ENCODE measurements around the gene CACNA1E.

CACNA1E gene

DNA sequence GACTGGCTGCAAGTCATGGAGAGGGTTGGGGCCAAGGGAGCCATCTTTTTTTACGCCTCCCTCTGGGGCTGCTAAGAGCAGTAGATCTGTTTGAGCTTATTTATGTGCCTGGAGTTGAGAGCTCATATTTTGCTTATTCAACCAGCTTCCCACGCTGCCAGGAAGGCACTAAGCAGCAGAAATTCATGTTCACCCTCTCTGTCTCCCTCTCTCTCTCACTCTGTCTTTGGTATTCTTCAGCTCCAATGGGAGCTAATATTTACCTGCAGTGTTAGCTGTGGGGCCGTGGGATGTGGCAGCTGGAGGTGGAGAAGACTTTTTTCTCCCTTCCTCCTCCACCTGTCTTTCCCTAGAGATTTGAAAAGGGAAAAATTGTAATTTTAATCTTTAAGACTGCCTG is 26.8 kb upstream of the CACNA1E start:
- Histone ChIP-seq H3K4me1 (ENCODE audit: control insufficient read depth, low read depth, low read length) (no peaks in the 10 kb centered on the region), H3K4me3 (ENCODE audit: low read length) (no peak overlapping the region), H3K9ac (ENCODE audit: low read length) (no peak overlapping the region), H3K9me3 (ENCODE audit: control insufficient read depth, low read depth, low read length) (no peaks in the 10 kb centered on the region), H3K36me3 (ENCODE audit: control insufficient read depth, low read depth, low read length) (no peaks in the 10 kb centered on the region), H3K27ac (ENCODE audit: low read length) (no peak overlapping the region), H3K27me3 (ENCODE audit: control insufficient read depth, insufficient read depth, low read length) (no peaks in the 10 kb centered on the region)

DNA sequence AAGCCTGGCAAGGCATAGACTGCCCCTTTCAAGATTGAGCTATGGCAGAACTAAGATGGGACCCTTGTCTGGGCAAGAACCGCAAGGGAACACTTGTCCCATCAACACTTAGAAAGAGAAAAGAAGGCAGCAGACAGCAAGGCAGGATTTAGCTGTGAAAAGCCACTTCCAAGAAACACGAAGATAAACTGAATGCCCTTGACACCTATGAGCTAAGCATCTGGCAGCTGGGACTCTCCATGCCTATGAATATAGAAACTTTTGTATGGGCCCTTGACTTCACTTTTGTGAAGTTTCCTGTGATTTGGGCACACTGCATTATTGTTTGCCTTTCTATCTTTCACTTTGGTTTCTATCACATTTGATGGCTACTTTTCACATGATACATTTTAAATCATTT is 24.9 kb upstream of the CACNA1E start:
- Histone ChIP-seq H3K27me3 (ENCODE audit: control insufficient read depth, insufficient read depth, low read length) (no peaks in the 10 kb centered on the region), H3K36me3 (ENCODE audit: control insufficient read depth, low read depth, low read length) (no peaks in the 10 kb centered on the region), H3K9ac (ENCODE audit: low read length) (no peak overlapping the region), H3K27ac (ENCODE audit: low read length) (no peak overlapping the region), H3K9me3 (ENCODE audit: control insufficient read depth, low read depth, low read length) (no peaks in the 10 kb centered on the region), H3K4me1 (ENCODE audit: control insufficient read depth, low read depth, low read length) (no peaks in the 10 kb centered on the region), H3K4me3 (ENCODE audit: low read length) (no peak overlapping the region)

DNA sequence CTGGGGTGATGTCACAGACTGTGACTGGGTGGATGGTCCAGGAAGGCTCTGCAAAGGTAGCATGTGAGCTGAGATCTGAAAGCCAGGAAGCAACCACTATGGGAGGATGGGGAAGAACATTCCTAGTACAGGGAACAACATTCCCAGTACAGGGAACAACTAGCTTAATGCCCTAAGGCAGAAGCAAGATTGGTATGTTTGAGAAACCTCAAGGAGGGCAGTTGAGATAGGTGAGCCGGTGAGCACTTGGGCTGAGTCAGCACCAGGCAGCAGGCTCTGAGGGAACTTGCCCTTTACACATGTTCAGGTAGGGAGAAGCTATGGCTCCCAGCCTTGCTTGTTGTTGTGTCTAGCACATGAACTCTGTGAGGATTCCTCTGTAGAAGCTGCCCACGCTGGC is 24.2 kb upstream of the CACNA1E start:
- H3K36me3 ChIP-seq (ENCODE audit: control insufficient read depth, low read depth, low read length) = no peaks in the 10 kb centered on the region
- no peak overlapping the region for H3K27ac ChIP-seq (ENCODE audit: low read length)
- no peaks in the 10 kb centered on the region for H3K9me3 ChIP-seq (ENCODE audit: control insufficient read depth, low read depth, low read length)
- no peak overlapping the region for H3K9ac ChIP-seq (ENCODE audit: low read length)
- no peak overlapping the region for H3K4me3 ChIP-seq (ENCODE audit: low read length)
- no peaks in the 10 kb centered on the region for H3K27me3 ChIP-seq (ENCODE audit: control insufficient read depth, insufficient read depth, low read length)
- H3K4me1 ChIP-seq (ENCODE audit: control insufficient read depth, low read depth, low read length) = no peaks in the 10 kb centered on the region

DNA sequence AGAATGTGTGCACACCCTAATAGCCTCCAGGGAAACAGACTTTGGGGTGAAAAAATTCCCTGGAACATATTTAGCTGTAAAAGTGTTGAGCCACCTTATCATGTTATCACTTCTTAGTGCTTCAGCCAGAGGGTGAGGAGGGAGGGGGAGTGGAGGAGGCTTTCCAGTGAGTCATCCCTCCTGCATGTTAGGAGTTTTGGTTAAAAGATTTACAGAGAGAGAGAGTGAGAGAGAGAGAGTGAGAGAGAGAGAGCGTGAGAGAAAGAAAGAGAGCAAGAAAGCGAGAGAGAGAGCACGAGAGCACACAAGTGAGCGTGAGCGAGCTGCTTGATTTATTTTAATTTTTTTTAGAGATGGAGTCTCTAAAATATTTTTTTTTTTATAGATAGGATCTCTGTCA is 13.5 kb upstream of the CACNA1E start:
- Histone ChIP-seq H3K9ac (ENCODE audit: low read length) (no peak overlapping the region), H3K36me3 (ENCODE audit: control insufficient read depth, low read depth, low read length) (no peaks in the 10 kb centered on the region), H3K4me3 (ENCODE audit: low read length) (no peak overlapping the region), H3K27ac (ENCODE audit: low read length) (no peak overlapping the region), H3K9me3 (ENCODE audit: control insufficient read depth, low read depth, low read length) (no peaks in the 10 kb centered on the region), H3K4me1 (ENCODE audit: control insufficient read depth, low read depth, low read length) (no peaks in the 10 kb centered on the region), H3K27me3 (ENCODE audit: control insufficient read depth, insufficient read depth, low read length) (no peaks in the 10 kb centered on the region)

DNA sequence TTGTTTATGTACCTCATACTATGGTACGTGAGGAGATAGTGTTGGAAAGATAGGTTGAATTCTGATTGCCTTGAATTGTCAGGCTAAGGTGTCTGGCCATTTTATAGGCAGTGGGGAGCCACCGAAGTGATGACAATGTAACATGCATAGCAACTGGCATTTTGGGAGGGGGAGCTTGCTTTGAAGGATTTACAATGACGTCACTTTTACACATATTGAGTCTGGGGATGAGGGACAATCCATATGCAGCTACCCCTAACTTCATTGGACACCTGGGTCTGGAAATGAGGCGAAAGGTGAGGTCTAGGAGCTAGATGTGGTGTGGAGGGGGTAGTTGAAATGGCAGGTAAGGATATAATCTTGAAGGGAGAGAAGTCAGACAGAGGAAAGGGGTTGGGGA is 7.7 kb upstream of the CACNA1E start:
- no peak overlapping the region for H3K27ac ChIP-seq (ENCODE audit: low read length)
- H3K9ac ChIP-seq (ENCODE audit: low read length) = no peak overlapping the region
- no peaks in the 10 kb centered on the region for H3K36me3 ChIP-seq (ENCODE audit: control insufficient read depth, low read depth, low read length)
- peaks cover 7% of the 10 kb centered on the region for H3K4me1 ChIP-seq (ENCODE audit: control insufficient read depth, low read depth, low read length)
- no peaks in the 10 kb centered on the region for H3K9me3 ChIP-seq (ENCODE audit: control insufficient read depth, low read depth, low read length)
- no peak overlapping the region for H3K4me3 ChIP-seq (ENCODE audit: low read length)
- no peaks in the 10 kb centered on the region for H3K27me3 ChIP-seq (ENCODE audit: control insufficient read depth, insufficient read depth, low read length)

DNA sequence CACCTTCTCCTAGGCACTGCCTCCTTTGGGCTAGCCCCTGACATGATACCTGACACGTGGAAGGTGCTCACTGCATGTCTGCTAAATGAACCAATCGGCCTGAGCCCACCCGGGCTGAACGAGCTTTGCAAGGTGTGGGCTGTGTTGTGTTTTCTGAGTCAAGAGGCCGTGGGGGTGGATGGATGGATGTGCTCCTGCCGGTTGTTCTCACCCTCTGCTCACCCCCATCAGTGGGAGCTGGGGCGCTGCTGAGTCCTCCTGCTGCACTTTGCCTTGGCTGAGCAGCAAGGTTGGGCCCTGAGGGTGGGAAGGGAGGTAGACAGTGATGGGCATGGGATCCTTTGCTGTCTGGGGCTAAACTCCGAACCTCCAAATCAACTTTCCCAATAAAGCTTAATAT is 6.7 kb upstream of the CACNA1E start:
- Histone ChIP-seq H3K27ac (ENCODE audit: low read length) (no peak overlapping the region), H3K4me1 (ENCODE audit: control insufficient read depth, low read depth, low read length) (peaks cover 7% of the 10 kb centered on the region), H3K9me3 (ENCODE audit: control insufficient read depth, low read depth, low read length) (no peaks in the 10 kb centered on the region), H3K36me3 (ENCODE audit: control insufficient read depth, low read depth, low read length) (no peaks in the 10 kb centered on the region), H3K4me3 (ENCODE audit: low read length) (no peak overlapping the region), H3K9ac (ENCODE audit: low read length) (no peak overlapping the region), H3K27me3 (ENCODE audit: control insufficient read depth, insufficient read depth, low read length) (peaks cover 6% of the 10 kb centered on the region)

DNA sequence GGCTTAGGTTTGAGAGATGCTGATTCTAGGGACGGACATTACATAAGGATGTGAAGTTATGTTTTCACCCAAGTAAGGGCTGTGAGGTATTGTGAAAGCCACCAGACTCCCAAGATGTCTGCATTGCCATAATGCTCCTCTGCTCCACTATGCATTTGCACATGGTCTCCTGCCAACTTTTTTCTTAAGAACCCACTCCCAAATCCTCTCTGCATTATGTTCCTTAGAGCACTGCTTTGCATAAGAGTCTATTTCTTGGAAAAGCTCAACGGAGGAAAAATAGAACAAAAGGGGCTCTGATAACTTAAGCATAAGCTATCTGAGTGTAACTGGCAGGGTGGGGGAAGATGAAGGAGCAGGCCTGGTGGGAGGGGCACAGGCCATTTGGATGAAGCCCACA is 5.0 kb upstream of the CACNA1E start:
- no peaks in the 10 kb centered on the region for H3K36me3 ChIP-seq (ENCODE audit: control insufficient read depth, low read depth, low read length)
- peaks cover 7% of the 10 kb centered on the region for H3K4me1 ChIP-seq (ENCODE audit: control insufficient read depth, low read depth, low read length)
- peaks cover 23% of the 10 kb centered on the region for H3K27me3 ChIP-seq (ENCODE audit: control insufficient read depth, insufficient read depth, low read length)
- H3K9ac ChIP-seq (ENCODE audit: low read length) = no peak overlapping the region
- H3K4me3 ChIP-seq (ENCODE audit: low read length) = no peak overlapping the region
- H3K27ac ChIP-seq (ENCODE audit: low read length) = no peak overlapping the region
- no peaks in the 10 kb centered on the region for H3K9me3 ChIP-seq (ENCODE audit: control insufficient read depth, low read depth, low read length)

DNA sequence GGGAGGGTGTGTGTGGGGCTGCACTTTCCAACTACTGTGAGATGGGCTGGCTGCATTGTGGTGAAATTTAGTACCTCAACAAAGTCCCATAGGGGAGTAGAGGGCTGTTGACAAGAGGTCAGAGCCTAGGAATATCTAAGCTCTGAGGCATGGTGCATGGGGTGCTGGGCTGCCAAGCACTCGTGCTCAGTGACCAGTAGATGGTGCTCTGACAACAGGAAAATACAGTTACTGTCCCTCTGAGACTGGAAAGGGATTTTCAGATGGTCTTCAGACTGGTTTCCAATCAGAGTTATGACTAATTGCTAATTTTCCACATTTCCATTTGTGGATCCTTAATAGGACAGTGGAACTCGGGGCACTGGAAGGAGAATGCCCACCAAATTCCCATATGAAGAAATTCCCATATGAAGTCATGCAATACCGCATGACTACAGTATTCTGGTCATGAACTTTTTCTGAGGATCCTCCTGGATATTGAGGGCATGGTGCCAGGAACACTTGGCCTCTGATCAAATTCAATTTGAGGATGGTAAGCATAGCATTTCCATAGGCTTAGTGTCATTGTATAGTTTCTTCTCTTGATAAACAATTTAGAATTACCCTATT is 4.1 kb upstream of the CACNA1E start:
- Histone ChIP-seq H3K27ac (ENCODE audit: low read length) (no peak overlapping the region), H3K9ac (ENCODE audit: low read length) (no peak overlapping the region), H3K9me3 (ENCODE audit: control insufficient read depth, low read depth, low read length) (no peaks in the 10 kb centered on the region), H3K27me3 (ENCODE audit: control insufficient read depth, insufficient read depth, low read length) (peaks cover 32% of the 10 kb centered on the region), H3K4me3 (ENCODE audit: low read length) (no peak overlapping the region), H3K4me1 (ENCODE audit: control insufficient read depth, low read depth, low read length) (peaks cover 7% of the 10 kb centered on the region), H3K36me3 (ENCODE audit: control insufficient read depth, low read depth, low read length) (no peaks in the 10 kb centered on the region)

DNA sequence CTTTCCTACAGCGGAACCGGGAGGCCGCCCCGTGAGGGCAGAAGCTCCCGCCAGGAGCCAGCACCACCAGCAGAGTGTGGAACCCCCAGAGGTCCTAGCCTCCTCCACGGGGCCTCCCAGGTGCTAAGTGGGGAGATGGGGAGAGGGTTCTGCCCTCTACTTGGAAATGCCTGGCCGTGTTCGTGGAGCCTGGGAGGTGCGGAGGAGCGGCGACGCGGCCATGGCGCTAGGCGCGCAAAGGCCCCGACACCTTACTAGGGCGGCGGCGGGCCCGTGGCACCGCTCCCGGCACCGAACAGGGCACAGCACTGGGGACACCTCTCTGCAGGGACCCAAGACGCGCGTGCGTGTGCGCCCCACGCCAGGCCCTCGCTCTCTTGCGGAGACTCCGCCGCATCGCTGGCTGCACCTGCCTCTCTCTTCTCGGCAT is 1.3 kb upstream of the CACNA1E start:
- Histone ChIP-seq H3K9ac (ENCODE audit: low read length) (no peak overlapping the region), H3K27ac (ENCODE audit: low read length) (no peak overlapping the region), H3K4me3 (ENCODE audit: low read length) (peak overlapping the region; percentile 73), H3K9me3 (ENCODE audit: control insufficient read depth, low read depth, low read length) (no peaks in the 10 kb centered on the region), H3K4me1 (ENCODE audit: control insufficient read depth, low read depth, low read length) (peaks cover 23% of the 10 kb centered on the region), H3K27me3 (ENCODE audit: control insufficient read depth, insufficient read depth, low read length) (peaks cover 60% of the 10 kb centered on the region), H3K36me3 (ENCODE audit: control insufficient read depth, low read depth, low read length) (no peaks in the 10 kb centered on the region)

DNA sequence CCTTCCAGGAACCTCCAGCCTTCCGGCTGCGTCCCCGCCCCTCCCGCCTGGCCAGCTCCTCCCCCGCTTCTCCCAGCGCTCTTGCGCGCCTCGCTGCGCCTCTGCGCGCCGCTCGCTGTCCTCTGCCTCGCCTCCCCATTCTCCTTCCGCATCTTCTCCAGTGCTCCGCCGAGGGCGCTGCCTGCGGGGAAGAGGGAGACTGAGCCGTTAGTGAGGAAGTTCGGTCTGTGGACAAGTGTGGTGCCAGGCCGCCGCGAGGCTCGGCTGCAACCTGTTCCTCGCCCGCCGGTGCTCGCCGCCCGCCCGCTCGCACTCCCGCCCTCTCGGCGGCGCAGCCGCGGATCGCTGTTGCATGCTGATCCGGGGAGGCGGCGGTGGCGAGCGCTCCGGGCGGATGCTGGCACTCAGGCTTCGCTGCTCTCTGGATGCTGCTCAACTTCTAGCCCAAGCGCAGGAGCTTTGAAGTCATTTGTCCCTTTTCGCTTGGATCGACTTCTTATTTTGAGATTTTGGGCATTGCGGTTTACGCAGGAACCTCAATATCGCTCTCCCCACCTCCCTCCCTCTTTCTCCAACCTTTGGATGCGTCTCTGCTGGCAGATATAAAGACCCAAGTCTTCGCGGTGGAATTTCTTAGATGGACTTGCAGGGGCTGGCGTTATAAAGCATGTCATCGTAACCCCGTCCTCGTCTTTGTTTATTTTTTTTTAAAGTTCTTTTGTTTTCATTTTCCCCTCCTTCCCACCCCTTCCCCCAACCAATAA is 614 bp upstream of the CACNA1E start:
- Histone ChIP-seq H3K4me1 (ENCODE audit: control insufficient read depth, low read depth, low read length) (peaks cover 17% of the 10 kb centered on the region), H3K27ac (ENCODE audit: low read length) (no peak overlapping the region), H3K27me3 (ENCODE audit: control insufficient read depth, insufficient read depth, low read length) (peaks cover 67% of the 10 kb centered on the region), H3K4me3 (ENCODE audit: low read length) (peak overlapping the region; percentile 73), H3K36me3 (ENCODE audit: control insufficient read depth, low read depth, low read length) (no peaks in the 10 kb centered on the region), H3K9ac (ENCODE audit: low read length) (peak overlapping the region; percentile 9), H3K9me3 (ENCODE audit: control insufficient read depth, low read depth, low read length) (no peaks in the 10 kb centered on the region)

DNA sequence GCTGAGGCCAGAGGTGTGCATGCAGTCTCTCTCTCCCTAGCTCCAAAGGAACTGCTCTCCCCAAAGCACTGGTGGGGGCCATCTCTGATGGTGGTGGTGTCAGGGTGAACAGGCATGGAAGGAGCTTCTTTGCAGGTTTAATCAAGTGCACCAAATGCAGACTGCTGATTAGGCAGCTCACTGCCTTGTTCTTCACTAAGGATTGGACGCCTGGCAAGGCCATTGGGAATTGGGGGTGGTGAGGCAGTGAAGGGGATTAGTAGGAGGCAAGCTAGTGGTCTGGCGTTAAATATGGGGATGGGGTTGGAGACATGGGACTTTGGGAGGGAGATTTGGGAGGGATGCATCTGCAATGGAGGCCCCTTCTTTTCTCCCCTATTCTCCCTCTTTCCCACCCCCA is 1.5 kb downstream of the CACNA1E start:
- Histone ChIP-seq H3K4me3 (ENCODE audit: low read length) (no peak overlapping the region), H3K27me3 (ENCODE audit: control insufficient read depth, insufficient read depth, low read length) (peaks cover 73% of the 10 kb centered on the region), H3K27ac (ENCODE audit: low read length) (no peak overlapping the region)

More for the DNA sequence above, 1.5 kb downstream of the CACNA1E start:
- peaks cover 16% of the 10 kb centered on the region for H3K4me1 ChIP-seq (ENCODE audit: control insufficient read depth, low read depth, low read length)
- no peak overlapping the region for H3K9ac ChIP-seq (ENCODE audit: low read length)
- no peaks in the 10 kb centered on the region for H3K36me3 ChIP-seq (ENCODE audit: control insufficient read depth, low read depth, low read length)
- no peaks in the 10 kb centered on the region for H3K9me3 ChIP-seq (ENCODE audit: control insufficient read depth, low read depth, low read length)
